Inferior parietal cortex (tissue), 1 donor: ENCODE results near the gene NRP1.

ENCODE experiments used
- DNase-seq: peaks from one replicate; pipeline ENCODE4 v3.0.0-alpha.2; 2016; ENCODE audit errors: extremely low spot score

NRP1 gene

GRCh38 chr10:33183655-33184054, 150.8 kb downstream of the NRP1 start:
- no peak for DNase-seq

GRCh38 chr10:33180921-33181320, 153.5 kb downstream of the NRP1 start:
- no peak for DNase-seq

- DNase-seq, result peak; percentile 44
Measured at GRCh38 chr10:33180390-33180789, 154.1 kb downstream of the NRP1 start.

GRCh38 chr10:33179067-33179466, 155.4 kb downstream of the NRP1 start:
- no peak for DNase-seq

GRCh38 chr10:33178026-33178755, 156.3 kb downstream of the NRP1 start:
- no peak for DNase-seq

- DNase-seq, result no peak
Measured at GRCh38 chr10:33176688-33177087, 157.8 kb downstream of the NRP1 start.

- DNase-seq, result no peak
Measured at GRCh38 chr10:33174674-33175434, 159.6 kb downstream of the NRP1 start.

GRCh38 chr10:33165911-33166310, 168.6 kb downstream of the NRP1 start:
- no peak for DNase-seq

- no peak for DNase-seq
Measured at GRCh38 chr10:33164060-33164709, 170.3 kb downstream of the NRP1 start.

- DNase-seq, result no peak
Measured at GRCh38 chr10:33162248-33162575, 172.3 kb downstream of the NRP1 start.

GRCh38 chr10:33161550-33162247, 172.8 kb downstream of the NRP1 start:
- DNase-seq, result no peak

GRCh38 chr10:33160151-33160550, 174.3 kb downstream of the NRP1 start:
- DNase-seq, result no peak

- DNase-seq, result no peak
Measured at GRCh38 chr10:33157103-33157502, 177.4 kb downstream of the NRP1 start.

- DNase-seq, result no peak
Measured at GRCh38 chr10:33155720-33156638, 178.5 kb downstream of the NRP1 start.

- no peak for DNase-seq
Measured at GRCh38 chr10:33154590-33154989, 179.9 kb downstream of the NRP1 start.

- no peak for DNase-seq
Measured at GRCh38 chr10:33153968-33154327, 180.5 kb downstream of the NRP1 start.

- DNase-seq, result no peak
Measured at GRCh38 chr10:33153251-33153967, 181.1 kb downstream of the NRP1 start.

- no peak for DNase-seq
Measured at GRCh38 chr10:33152750-33153149, 181.7 kb downstream of the NRP1 start.

GRCh38 chr10:33152146-33152545, 182.3 kb downstream of the NRP1 start:
- DNase-seq, result no peak

GRCh38 chr10:33151344-33151864, 183.1 kb downstream of the NRP1 start:
- DNase-seq, result no peak
